Measurements from ENCODE around the gene SRSF10. TPM values are rescaled to one million over a fixed set of nuclear protein-coding genes. Genes with fewer than 3 reads are reported as not detected.

Gene SRSF10
- total and polyA plus RNA-seq, 9 of the 15 experiments (the other 6 are each of a cell fraction or from before 2014, with no cell fraction given): 154 to 264 (median 205) TPM

DNA sequence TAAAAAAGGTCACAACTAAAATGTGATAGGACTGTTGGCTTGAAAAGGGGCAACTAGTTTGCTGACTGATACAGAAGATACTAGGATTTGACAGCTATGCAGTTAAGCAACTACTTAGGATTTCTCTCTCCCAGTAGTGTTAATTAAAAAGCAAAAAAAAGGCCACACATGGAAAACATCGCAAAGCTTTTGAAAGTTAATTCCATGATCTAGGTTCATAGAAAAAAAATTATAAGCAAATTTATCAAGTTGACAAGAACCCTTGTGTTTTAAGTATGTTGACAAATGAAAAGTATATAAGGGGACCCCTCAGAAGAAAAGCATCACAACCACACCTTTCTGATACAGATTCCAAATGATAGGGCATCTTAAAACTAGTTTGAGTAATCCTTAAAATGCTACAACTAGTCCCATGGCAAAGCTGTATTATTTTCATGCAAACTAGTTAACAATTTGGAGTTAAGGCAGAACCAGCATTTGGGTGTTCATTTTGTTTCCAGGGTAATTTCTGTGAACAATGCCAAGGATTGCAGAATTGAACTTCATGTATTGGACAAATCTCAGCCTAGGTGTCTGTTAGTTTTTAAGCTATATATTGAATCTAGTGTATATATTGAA is 16.4 kb downstream of the SRSF10 start (continued):
- TF ChIP-seq TFAP4 (CRISPR knock-in tag; IDR thresholded peaks at IDR 0.05; ENCODE audit: borderline replicate concordance) (no peak), MYBL2 (IDR thresholded peaks at IDR 0.05; ENCODE audit: low read depth) (no peak), MYBL2 (CRISPR knock-in tag; IDR thresholded peaks at IDR 0.05; ENCODE audit: borderline replicate concordance) (no peak), ZNF324 (CRISPR knock-in tag; IDR thresholded peaks at IDR 0.05) (no peak), PTBP1 (IDR thresholded peaks at IDR 0.05; ENCODE audit: low read depth, low read length) (no peak), CBX3 (IDR thresholded peaks at IDR 0.05; ENCODE audit: borderline replicate concordance in 1 of 2, low read length in 2 of 2) (no peak), RCOR1 (IDR thresholded peaks at IDR 0.05; ENCODE audit: borderline replicate concordance in 1 of 2, low read depth in 2 of 2, low read length in 2 of 2) (no peak), BRCA1 (IDR thresholded peaks at IDR 0.05) (no peak), BRCA1 (CRISPR knock-in tag; IDR thresholded peaks at IDR 0.05) (no peak), ZNF41 (CRISPR knock-in tag; conservative IDR thresholded peaks at IDR 0.05) (0 out of 2 replicates have a peak, but pooled peaks have one; percentile 50), STAT5B (CRISPR knock-in tag; IDR thresholded peaks at IDR 0.05) (no peak), ZNF584 (CRISPR knock-in tag; IDR thresholded peaks at IDR 0.05; ENCODE audit: low read depth) (0 out of 2 replicates have a peak, but pooled peaks have one; percentile 3)
- TF ChIP-seq, protein P1, sequence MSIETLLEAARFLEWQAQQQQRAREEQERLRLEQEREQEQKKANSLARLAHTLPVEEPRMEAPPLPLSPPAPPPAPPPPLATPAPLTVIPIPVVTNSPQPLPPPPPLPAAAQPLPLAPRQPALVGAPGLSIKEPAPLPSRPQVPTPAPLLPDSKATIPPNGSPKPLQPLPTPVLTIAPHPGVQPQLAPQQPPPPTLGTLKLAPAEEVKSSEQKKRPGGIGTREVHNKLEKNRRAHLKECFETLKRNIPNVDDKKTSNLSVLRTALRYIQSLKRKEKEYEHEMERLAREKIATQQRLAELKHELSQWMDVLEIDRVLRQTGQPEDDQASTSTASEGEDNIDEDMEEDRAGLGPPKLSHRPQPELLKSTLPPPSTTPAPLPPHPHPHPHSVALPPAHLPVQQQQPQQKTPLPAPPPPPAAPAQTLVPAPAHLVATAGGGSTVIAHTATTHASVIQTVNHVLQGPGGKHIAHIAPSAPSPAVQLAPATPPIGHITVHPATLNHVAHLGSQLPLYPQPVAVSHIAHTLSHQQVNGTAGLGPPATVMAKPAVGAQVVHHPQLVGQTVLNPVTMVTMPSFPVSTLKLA (conservative IDR thresholded peaks at IDR 0.05): no peak
- TF ChIP-seq, protein P2, sequence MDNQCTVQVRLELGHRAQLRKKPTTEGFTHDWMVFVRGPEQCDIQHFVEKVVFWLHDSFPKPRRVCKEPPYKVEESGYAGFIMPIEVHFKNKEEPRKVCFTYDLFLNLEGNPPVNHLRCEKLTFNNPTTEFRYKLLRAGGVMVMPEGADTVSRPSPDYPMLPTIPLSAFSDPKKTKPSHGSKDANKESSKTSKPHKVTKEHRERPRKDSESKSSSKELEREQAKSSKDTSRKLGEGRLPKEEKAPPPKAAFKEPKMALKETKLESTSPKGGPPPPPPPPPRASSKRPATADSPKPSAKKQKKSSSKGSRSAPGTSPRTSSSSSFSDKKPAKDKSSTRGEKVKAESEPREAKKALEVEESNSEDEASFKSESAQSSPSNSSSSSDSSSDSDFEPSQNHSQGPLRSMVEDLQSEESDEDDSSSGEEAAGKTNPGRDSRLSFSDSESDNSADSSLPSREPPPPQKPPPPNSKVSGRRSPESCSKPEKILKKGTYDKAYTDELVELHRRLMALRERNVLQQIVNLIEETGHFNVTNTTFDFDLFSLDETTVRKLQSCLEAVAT (IDR thresholded peaks at IDR 0.05): no peak

Measured in K562 (cell line).